ENCODE data around the gene ARL4A.
"Not testable (repeated sequence)": the region's sequence is repeated elsewhere in the genome, so short reads cannot be mapped to it uniquely, and the experiment has no call there.

Gene ARL4A

DNA sequence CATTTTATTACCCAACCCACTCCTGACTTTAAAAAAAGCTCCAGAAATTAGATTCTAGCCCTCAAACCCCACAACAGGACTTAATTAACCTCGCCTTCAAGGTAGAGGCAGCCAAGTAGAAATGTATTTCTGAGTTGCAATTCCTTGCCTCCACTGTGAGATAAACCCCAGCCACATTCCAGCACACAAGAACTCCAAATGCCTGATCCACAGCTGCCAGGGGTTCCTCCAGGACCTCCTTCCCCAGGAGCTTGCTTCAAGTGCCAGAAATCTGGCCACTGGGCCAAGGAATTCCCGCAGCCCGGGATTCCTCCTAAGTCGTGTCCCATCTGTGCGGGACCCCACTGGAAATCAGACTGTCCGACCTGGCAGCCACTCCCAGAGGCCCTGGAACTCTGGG is 25.9 kb upstream of the ARL4A start:
- Histone ChIP-seq H3K36me3 (ENCODE audit: control insufficient read depth, insufficient read depth, low read length) (no peaks in the 10 kb centered on the region), H3K27ac (ENCODE audit: insufficient read depth, low read length, poor library complexity, severe bottlenecking) (no peak overlapping the region), H3K4me3 (ENCODE audit: insufficient read depth, low read depth, low read length, poor library complexity, severe bottlenecking) (no peak overlapping the region), H3K27me3 (replicated peaks; ENCODE audit: control insufficient read depth, insufficient read depth, low read length, poor library complexity, severe bottlenecking) (no peaks in the 10 kb centered on the region), H3K9me3 (ENCODE audit: control insufficient read depth, low read length) (no peaks in the 10 kb centered on the region), H3K4me1 (ENCODE audit: control insufficient read depth, insufficient read depth, low read length, poor library complexity, severe bottlenecking) (no peaks in the 10 kb centered on the region)
- no peak for DNase-seq

DNA sequence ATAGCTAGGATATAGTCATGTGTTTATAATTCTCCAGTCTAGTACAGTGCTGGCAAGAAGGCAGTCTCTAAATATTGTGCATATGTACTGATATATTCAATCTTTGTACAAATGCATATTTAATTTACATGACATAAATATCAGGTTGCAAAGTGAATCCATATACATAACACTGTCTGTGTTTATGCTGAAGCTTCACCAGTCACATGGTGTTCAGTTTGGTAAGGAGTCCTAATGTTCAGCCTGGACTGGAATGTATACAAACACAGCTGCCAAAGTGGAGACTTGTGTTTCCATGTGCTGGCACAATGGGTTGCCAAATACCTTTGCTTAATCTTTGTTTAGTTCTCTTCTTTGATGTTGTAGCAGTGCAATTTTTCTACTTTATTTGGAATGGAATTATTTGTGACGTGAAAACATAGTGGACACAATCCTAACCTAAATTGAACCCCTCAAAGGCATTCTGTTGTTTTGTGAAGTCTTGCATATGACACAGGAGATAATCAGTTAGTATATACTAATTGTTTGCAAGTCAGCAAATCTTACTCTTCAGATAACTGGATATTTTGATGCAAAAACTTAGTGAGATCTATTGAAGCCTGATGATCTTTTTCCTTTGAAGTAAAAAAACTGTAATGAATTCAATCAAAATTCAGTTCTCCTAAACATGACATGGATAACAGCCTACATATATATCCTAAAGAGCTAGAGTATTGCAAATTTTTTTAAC is 17.3 kb upstream of the ARL4A start:
- no peak overlapping the region for H3K27ac ChIP-seq (ENCODE audit: insufficient read depth, low read length, poor library complexity, severe bottlenecking)
- H3K4me1 ChIP-seq (ENCODE audit: control insufficient read depth, insufficient read depth, low read length, poor library complexity, severe bottlenecking) = no peaks in the 10 kb centered on the region
- DNase-seq = no peak
- H3K9me3 ChIP-seq (ENCODE audit: control insufficient read depth, low read length) = no peaks in the 10 kb centered on the region
- H3K4me3 ChIP-seq (ENCODE audit: insufficient read depth, low read depth, low read length, poor library complexity, severe bottlenecking) = no peak overlapping the region
- H3K27me3 ChIP-seq (replicated peaks; ENCODE audit: control insufficient read depth, insufficient read depth, low read length, poor library complexity, severe bottlenecking) = no peaks in the 10 kb centered on the region
- H3K36me3 ChIP-seq (ENCODE audit: control insufficient read depth, insufficient read depth, low read length) = no peaks in the 10 kb centered on the region

DNA sequence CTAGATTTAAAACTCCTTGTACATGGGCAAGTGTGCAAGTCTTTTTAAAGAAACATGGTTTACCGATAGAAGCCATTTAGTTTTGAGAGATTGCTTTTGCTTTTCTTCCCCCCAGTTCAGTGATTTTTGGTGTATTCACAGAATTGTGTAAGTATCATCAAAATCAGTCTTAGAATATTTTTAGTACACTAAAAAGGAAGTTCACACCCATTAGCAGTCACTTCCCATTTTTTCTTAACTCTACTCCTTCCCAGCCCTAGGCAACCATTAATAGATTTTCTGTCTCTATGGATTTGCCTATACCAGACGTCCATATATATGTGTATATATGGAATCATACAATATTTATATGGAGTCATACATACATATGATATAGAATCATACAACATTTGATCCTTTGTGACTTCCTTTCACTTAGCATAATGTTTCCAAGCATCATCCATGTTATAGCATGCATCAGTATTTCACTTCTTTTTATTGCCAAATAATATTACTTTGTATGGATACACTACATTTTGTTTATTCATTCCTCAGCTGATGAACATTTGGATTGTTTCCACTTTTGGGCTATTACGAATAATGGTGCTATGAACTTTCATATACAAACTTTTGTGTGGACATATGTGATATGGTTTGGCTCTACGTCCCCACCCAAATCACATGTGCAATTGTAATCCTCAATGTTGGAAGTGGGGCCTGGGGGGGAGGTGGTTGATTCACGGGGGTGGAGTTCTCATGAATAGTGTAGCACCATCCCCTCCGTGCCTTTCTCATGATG is 16.5 kb upstream of the ARL4A start:
- Histone ChIP-seq H3K36me3 (ENCODE audit: control insufficient read depth, insufficient read depth, low read length) (no peaks in the 10 kb centered on the region), H3K27ac (ENCODE audit: insufficient read depth, low read length, poor library complexity, severe bottlenecking) (no peak overlapping the region), H3K4me3 (ENCODE audit: insufficient read depth, low read depth, low read length, poor library complexity, severe bottlenecking) (no peak overlapping the region), H3K27me3 (replicated peaks; ENCODE audit: control insufficient read depth, insufficient read depth, low read length, poor library complexity, severe bottlenecking) (no peaks in the 10 kb centered on the region), H3K4me1 (ENCODE audit: control insufficient read depth, insufficient read depth, low read length, poor library complexity, severe bottlenecking) (no peaks in the 10 kb centered on the region), H3K9me3 (ENCODE audit: control insufficient read depth, low read length) (no peaks in the 10 kb centered on the region)
- no peak for DNase-seq

DNA sequence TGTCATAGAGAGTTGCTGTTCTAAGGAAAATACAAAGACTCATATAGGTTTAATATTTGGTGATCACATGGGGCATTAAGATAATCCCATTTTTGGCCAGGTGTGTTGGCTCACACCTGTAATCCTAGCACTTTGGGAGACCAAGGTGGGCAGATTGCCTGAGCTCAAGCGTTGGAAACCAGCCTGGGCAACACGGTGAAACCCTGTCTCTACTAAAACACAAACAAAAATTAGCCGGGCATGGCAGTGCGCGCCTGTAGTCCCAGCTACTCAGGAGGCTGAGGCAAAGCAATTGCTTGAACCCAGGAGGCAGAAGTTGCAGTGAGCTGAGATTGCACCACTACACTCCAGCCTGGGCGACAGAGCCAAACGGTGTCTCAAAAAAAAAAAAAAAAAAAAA is 14.0 kb upstream of the ARL4A start:
- not testable (repeated sequence) for H3K9me3 ChIP-seq (ENCODE audit: control insufficient read depth, low read length); H3K4me3 ChIP-seq (ENCODE audit: insufficient read depth, low read depth, low read length, poor library complexity, severe bottlenecking); H3K27me3 ChIP-seq (replicated peaks; ENCODE audit: control insufficient read depth, insufficient read depth, low read length, poor library complexity, severe bottlenecking); H3K36me3 ChIP-seq (ENCODE audit: control insufficient read depth, insufficient read depth, low read length); H3K4me1 ChIP-seq (ENCODE audit: control insufficient read depth, insufficient read depth, low read length, poor library complexity, severe bottlenecking); H3K27ac ChIP-seq (ENCODE audit: insufficient read depth, low read length, poor library complexity, severe bottlenecking); DNase-seq

DNA sequence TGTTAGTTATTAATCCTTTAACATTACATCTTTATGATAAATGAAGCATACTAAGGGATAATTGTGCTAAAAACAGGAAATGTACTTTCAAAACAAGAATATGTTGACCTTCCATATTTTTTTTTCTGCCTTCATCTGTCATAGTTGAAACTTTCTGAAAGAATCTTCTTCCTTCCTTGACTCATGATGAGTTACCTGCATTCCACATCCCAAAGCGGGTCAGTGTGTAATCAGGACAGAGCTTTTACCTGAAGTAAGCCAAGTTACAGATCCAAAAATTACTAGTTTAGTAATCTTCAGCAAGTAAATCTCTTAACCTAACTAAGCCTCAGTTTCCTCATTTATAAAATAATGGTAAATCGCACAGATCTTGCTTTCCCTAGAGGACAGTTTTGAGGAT is 13.4 kb upstream of the ARL4A start:
- no peak overlapping the region for H3K27ac ChIP-seq (ENCODE audit: insufficient read depth, low read length, poor library complexity, severe bottlenecking)

DNA sequence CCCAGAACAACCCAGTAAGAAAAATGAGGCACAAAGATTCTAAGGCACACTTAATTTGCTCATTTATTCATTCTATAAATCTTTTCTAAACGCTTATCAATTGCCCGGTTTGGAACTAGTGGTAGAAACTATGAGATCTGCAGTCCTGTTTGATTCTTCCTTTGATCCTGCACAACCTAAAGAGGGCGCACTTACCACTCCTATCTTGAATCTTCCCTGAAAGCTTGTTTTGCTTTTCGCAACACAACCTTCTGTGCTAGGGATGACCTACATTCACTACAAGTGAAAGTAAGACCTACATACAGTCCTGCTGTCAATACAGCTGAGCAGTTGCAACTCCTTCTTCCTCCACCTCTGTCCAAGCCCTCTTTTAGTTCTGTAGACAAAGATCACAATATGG is 12.6 kb upstream of the ARL4A start:
- Histone ChIP-seq H3K27ac (ENCODE audit: insufficient read depth, low read length, poor library complexity, severe bottlenecking) (no peak overlapping the region), H3K9me3 (ENCODE audit: control insufficient read depth, low read length) (no peaks in the 10 kb centered on the region), H3K27me3 (replicated peaks; ENCODE audit: control insufficient read depth, insufficient read depth, low read length, poor library complexity, severe bottlenecking) (no peaks in the 10 kb centered on the region), H3K36me3 (ENCODE audit: control insufficient read depth, insufficient read depth, low read length) (no peaks in the 10 kb centered on the region), H3K4me1 (ENCODE audit: control insufficient read depth, insufficient read depth, low read length, poor library complexity, severe bottlenecking) (no peaks in the 10 kb centered on the region), H3K4me3 (ENCODE audit: insufficient read depth, low read depth, low read length, poor library complexity, severe bottlenecking) (no peak overlapping the region)
- DNase-seq = peak; percentile 11 to 40 (median 16)

More for the DNA sequence above, 13.4 kb upstream of the ARL4A start:
- Histone ChIP-seq H3K9me3 (ENCODE audit: control insufficient read depth, low read length) (no peaks in the 10 kb centered on the region), H3K4me1 (ENCODE audit: control insufficient read depth, insufficient read depth, low read length, poor library complexity, severe bottlenecking) (no peaks in the 10 kb centered on the region), H3K36me3 (ENCODE audit: control insufficient read depth, insufficient read depth, low read length) (no peaks in the 10 kb centered on the region), H3K27me3 (replicated peaks; ENCODE audit: control insufficient read depth, insufficient read depth, low read length, poor library complexity, severe bottlenecking) (no peaks in the 10 kb centered on the region), H3K4me3 (ENCODE audit: insufficient read depth, low read depth, low read length, poor library complexity, severe bottlenecking) (no peak overlapping the region)
- DNase-seq = no peak

DNA sequence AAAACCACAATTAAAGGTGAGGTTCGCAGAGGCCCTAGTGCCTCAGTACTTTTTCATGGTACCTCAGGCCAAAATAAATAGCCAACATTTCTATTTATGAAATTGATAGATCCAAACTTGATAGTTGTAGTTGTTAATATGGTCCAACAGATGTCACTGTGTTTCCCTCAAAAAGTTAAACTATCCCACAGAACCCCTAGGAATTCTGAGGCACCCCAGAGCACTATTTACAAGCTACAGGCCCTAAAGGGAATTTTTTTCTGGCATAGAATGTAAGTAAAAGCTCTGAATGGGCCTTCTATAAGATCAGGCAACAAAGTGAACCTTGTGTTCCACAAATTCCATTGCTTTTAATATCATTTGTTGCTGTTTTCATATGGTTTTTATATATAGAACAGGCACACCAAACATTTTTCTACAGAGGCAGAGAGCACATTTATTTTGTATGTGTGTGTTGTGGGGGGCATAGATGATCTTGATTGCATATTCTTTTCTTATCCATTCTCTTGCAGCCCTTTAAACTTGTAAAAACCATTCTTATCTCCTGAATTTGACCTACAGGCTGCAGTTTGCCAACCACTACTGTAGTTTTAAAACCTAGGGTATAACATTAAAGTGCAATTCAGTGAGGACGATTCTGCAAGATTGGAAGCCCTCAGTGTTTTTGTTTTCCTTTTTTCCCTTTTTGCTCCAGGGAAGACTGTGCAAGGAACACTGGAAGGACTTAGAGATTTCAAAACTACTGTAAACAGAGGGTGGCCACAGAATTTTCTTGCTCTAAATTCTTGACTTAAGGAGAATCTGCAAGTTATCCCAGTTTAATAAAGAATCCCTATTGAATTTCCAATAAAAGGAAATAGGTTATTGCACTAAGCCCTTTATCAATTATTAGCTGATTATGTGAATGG is 3.5 kb upstream of the ARL4A start:
- Histone ChIP-seq H3K4me1 (ENCODE audit: control insufficient read depth, insufficient read depth, low read length, poor library complexity, severe bottlenecking) (peaks cover 4% of the 10 kb centered on the region), H3K9me3 (ENCODE audit: control insufficient read depth, low read length) (no peaks in the 10 kb centered on the region), H3K4me3 (ENCODE audit: insufficient read depth, low read depth, low read length, poor library complexity, severe bottlenecking) (no peak overlapping the region), H3K36me3 (ENCODE audit: control insufficient read depth, insufficient read depth, low read length) (no peaks in the 10 kb centered on the region), H3K27ac (ENCODE audit: insufficient read depth, low read length, poor library complexity, severe bottlenecking) (no peak overlapping the region), H3K27me3 (replicated peaks; ENCODE audit: control insufficient read depth, insufficient read depth, low read length, poor library complexity, severe bottlenecking) (no peaks in the 10 kb centered on the region)
- no peak for DNase-seq

DNA sequence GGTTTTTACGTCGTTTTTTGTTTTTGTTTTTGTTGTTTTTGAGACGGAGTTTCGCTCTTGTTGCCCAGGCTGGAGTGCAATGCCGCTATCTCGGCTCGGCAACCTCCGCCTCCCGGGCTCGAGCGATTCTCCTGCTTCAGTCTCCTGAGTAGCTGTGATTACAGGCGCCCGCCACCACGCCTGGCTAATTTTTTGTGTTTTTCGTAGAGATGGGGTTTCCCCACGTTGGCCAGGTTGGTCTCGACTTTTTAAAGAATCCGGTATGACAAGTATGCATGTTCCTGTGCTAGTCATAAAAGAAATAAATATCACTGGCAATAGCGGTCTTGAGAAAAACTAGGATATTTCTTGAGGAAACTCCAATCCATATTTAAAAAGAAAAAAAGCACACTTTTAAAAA is 2.7 kb upstream of the ARL4A start:
- DNase-seq = no peak
- Histone ChIP-seq H3K27me3 (replicated peaks; ENCODE audit: control insufficient read depth, insufficient read depth, low read length, poor library complexity, severe bottlenecking) (no peaks in the 10 kb centered on the region), H3K9me3 (ENCODE audit: control insufficient read depth, low read length) (no peaks in the 10 kb centered on the region), H3K36me3 (ENCODE audit: control insufficient read depth, insufficient read depth, low read length) (no peaks in the 10 kb centered on the region), H3K27ac (ENCODE audit: insufficient read depth, low read length, poor library complexity, severe bottlenecking) (no peak overlapping the region), H3K4me3 (ENCODE audit: insufficient read depth, low read depth, low read length, poor library complexity, severe bottlenecking) (no peak overlapping the region), H3K4me1 (ENCODE audit: control insufficient read depth, insufficient read depth, low read length, poor library complexity, severe bottlenecking) (peaks cover 4% of the 10 kb centered on the region)

DNA sequence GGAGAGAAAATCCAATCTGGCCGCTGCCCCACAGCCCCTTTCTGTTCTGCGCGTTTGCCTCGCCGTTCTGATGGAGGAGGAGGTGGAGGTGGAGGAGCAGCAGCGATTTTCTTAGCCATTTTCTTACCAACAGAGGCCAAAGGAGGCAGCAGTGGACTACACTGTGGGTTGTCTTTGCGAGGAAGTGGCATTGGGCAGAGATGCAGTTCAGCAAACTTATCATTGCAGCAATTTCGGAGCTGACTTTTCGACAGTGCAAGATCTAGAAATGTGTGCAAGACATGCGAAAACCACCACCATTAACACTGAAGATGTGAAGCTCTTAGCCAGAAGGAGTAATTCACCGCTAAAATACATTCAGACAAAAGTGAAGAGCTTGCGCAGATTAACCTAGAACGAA is 1.9 kb upstream of the ARL4A start:
- peak in 1 of 3 donors; percentile 13 for DNase-seq
- H3K4me1 ChIP-seq (ENCODE audit: control insufficient read depth, insufficient read depth, low read length, poor library complexity, severe bottlenecking) = peaks cover 4% of the 10 kb centered on the region
- no peak overlapping the region for H3K4me3 ChIP-seq (ENCODE audit: insufficient read depth, low read depth, low read length, poor library complexity, severe bottlenecking)

More for the DNA sequence above, 1.9 kb upstream of the ARL4A start:
- Histone ChIP-seq H3K27ac (ENCODE audit: insufficient read depth, low read length, poor library complexity, severe bottlenecking) (peak overlapping the region; percentile 95), H3K9me3 (ENCODE audit: control insufficient read depth, low read length) (no peaks in the 10 kb centered on the region), H3K27me3 (replicated peaks; ENCODE audit: control insufficient read depth, insufficient read depth, low read length, poor library complexity, severe bottlenecking) (no peaks in the 10 kb centered on the region), H3K36me3 (ENCODE audit: control insufficient read depth, insufficient read depth, low read length) (no peaks in the 10 kb centered on the region)
